GM18870 (cell line): Measurements from ENCODE around the gene PAQR4.

Experiments
- ATAC-seq: cut with Tn5 transposase; IDR thresholded peaks from one replicate; pipeline ENCODE4 v1.9.1; 2021; ENCODE audit warnings: moderate library complexity; ENCODE audit not compliant: unreplicated experiment

The PAQR4 gene

DNA sequence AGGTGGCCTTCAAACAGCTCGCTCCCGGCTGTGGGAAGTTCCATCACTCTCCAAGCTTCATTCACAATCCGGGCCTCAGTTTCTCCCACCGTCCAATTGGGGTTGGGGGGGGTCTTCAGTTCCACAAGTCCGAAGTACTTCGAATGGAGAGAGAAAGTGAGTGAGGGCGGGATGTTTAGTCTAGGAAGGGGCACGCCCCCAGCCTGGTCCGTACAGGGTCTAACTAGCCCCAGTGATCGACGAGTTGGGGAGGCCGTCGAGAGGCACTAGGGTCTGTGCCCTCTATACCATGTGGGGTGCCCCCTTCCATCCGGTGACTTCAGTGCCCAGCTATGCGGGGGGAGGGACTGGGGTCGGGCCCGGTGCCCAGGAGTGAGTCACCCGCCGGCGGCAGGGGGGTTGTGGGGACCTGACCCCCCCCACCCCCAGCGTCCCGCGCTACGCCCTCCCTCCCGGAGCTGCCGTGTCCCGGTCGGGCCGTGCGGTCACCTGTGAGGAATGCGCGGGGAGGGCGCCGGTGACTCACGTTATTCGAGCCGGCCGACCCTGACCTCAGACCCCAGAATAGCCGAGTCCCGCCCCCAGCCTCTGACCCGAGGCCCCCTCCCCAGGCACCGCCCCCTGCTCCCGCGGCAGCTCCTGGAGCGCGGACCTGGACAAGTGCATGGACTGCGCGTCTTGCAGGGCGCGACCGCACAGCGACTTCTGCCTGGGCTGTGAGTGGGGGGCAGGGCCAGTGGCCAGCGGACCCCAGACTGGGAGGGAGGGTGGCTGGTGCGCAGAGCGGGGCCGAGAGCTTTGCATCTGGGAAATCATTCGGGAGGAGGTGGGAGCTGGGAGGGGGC, 51.7 kb downstream of the PAQR4 start:
- no peak for ATAC-seq

DNA sequence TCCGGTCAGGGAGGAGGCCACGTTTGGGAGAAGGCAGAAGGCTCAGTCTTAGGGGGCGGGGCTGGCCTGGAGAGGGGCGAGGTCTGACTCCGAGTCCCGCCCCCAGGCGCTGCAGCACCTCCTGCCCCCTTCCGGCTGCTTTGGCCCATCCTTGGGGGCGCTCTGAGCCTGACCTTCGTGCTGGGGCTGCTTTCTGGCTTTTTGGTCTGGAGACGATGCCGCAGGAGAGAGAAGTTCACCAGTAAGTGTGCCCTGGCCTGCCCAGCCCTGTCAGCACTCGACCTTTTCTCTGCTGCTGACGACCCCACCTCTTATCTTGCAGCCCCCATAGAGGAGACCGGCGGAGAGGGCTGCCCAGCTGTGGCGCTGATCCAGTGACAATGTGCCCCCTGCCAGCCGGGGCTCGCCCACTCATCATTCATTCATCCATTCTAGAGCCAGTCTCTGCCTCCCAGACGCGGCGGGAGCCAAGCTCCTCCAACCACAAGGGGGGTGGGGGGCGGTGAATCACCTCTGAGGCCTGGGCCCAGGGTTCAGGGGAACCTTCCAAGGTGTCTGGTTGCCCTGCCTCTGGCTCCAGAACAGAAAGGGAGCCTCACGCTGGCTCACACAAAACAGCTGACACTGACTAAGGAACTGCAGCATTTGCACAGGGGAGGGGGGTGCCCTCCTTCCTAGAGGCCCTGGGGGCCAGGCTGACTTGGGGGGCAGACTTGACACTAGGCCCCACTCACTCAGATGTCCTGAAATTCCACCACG, 52.5 kb downstream of the PAQR4 start:
- ATAC-seq = no peak

DNA sequence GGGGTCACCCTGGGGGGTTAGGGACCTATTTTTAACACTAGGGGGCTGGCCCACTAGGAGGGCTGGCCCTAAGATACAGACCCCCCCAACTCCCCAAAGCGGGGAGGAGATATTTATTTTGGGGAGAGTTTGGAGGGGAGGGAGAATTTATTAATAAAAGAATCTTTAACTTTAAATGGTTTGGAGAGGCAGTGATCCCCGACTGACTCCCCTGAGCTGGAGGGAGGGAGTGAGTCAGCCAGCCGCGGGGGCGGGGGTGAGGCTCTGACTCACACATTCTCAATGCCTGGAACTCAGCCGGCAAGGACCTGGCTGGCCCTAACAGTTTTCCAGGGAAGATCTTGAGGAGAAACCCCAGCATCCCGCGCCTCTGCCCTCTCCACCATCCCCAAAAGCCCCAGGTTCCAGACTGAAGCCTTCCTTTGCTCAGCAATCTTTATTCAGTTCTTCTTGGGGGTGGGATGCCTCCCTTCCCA, 53.1 kb downstream of the PAQR4 start:
- ATAC-seq = no peak

DNA sequence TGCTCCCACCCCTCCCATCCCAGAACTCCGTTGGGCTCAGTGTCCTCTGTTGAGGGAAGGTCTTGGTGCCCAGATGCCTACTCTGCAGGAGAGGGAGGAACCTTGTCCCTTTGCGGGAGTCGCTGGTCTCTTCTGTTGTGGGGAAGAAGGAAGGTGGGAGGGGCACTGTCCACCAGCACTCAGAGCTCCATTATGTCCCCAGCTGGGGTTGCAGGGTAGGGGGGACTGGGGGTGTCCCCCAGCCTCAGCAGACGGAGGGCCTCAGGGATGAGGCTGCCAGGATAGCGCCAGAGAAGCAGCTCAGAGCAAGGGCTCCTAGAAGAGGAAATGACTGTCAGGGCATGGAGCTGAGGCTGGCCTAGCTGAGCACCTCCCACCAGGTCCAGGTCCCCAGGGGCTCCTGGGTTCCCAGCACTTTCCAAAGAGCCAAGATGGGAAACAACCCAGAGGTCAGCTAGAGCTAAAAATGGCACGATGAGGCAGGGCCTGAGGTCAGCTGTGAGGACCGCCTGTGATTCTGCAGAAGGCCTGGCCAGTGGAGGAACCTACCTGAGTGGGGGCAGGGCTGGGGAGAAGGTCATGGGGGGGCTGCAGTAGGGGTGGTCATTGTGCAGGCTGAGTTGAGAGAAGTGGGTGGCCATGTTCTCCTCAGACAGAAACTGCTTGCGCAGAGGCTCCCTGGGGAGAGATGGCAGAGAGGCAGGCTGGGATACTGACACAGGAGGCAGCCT, 53.7 kb downstream of the PAQR4 start:
- ATAC-seq = no peak
